HG02885 (cell line): ENCODE data around the gene OR7G3.

Experiments used
- ATAC-seq: cut with Tn5 transposase; IDR thresholded peaks from one replicate; pipeline ENCODE4 v1.9.1; 2021; ENCODE audit warnings: mild to moderate bottlenecking; ENCODE audit not compliant: unreplicated experiment, poor library complexity

OR7G3 gene

GRCh38 chr19:9115307-9115813 is 11.4 kb downstream of the OR7G3 start, which contains the start of gene OR7G1:
Gene OR7G1, minus strand, starts transcription at chr19:9115763. Its CDS starts 0 bp downstream, at chr19:9115763.
- no peak for ATAC-seq

GRCh38 chr19:9109959-9110358 is 16.8 kb downstream of the OR7G3 start:
- ATAC-seq = no peak

GRCh38 chr19:9107375-9107774 is 19.4 kb downstream of the OR7G3 start, which contains the start of gene OR7G2:
Gene OR7G2, minus strand, starts transcription at chr19:9107475. Its CDS starts 4,232 bp downstream, at chr19:9103243.
- ATAC-seq = no peak

- ATAC-seq = no peak
Measured at GRCh38 chr19:9086761-9087160, 40.0 kb downstream of the OR7G3 start, which contains the start of gene OR1M1. Gene OR1M1, plus strand, starts transcription at chr19:9087061. Its CDS starts 6,184 bp downstream, at chr19:9093245.

- ATAC-seq = no peak
Measured at GRCh38 chr19:9078651-9079050, 48.1 kb downstream of the OR7G3 start.

- no peak for ATAC-seq
Measured at GRCh38 chr19:9076901-9077300, 49.8 kb downstream of the OR7G3 start.
